ENCODE results near the gene RAB3GAP2.

The RAB3GAP2 gene

DNA sequence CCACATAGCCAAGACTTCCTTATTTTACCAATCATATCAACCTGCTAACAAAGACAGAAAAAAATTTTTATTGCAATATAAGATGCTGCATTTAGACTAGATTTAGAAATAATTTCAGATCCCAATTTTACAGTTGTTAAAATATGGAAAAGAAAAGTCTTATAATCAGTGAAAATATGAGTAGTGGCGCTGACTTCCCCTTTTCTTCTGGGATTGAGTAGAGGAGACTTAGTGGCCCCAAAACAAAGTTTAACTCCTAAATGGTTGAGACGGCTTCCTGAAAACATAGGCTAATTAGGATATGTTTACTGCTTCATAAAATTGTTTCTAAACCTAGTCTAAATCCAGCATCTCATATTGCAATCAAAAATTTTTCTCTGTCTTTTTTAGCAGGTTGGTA, 68.4 kb downstream of the RAB3GAP2 start:
- H3K36me3 ChIP-seq (ENCODE audit: control insufficient read depth, insufficient read depth, low read length) = peaks cover 61% of the 10 kb centered on the region
- no peaks in the 10 kb centered on the region for H3K4me1 ChIP-seq (ENCODE audit: control insufficient read depth, insufficient read depth, low read length)
- H3K4me3 ChIP-seq (ENCODE audit: low read depth, low read length) = no peak overlapping the region
- H3K9ac ChIP-seq (ENCODE audit: low read length) = no peak overlapping the region
- no peaks in the 10 kb centered on the region for H3K9me3 ChIP-seq (ENCODE audit: control insufficient read depth, insufficient read depth, low read depth, low read length)
- H3K27me3 ChIP-seq (ENCODE audit: control insufficient read depth, insufficient read depth, low read length) = no peaks in the 10 kb centered on the region
- H3K27ac ChIP-seq (ENCODE audit: low read depth, low read length) = no peak overlapping the region

DNA sequence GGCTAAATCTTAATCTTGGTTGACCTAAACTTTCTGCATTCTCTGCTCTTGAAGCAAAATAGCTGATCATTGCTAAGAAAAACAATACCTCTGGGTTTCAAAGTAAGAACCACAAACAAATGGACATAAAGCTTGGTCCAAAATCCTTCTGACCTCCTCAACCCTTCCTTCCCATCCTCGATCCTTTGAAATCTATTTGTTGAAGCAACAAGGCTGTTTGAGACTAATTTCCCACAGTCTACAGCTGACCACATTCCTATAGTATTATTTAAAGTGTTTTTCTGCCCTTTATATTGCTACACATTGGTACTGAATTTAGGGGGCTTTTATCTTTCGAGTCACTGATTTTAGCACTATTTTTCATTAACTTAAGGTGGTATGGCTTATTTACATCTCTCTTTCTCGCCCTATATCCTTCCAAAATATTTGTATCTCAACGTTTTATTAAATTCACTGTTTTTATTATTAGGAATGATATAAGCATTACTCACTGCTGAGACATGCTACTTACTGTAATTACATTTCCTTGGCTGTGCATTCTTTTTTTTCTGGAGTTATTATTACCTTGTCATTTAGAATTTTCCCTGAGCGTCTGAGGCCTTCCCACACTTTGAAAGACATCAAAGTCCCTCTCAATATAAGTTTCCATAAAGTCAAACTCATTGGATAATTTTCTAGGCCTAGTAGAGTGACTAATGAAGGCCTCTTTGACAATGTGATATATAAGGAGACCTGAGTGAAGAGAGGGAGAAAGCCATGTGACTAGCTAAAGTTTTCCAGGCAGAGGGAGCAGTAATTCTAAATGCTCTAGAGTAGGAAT, 73.9 kb downstream of the RAB3GAP2 start:
- no peaks in the 10 kb centered on the region for H3K9me3 ChIP-seq (ENCODE audit: control insufficient read depth, insufficient read depth, low read depth, low read length)
- H3K9ac ChIP-seq (ENCODE audit: low read length) = no peak overlapping the region
- no peak overlapping the region for H3K4me3 ChIP-seq (ENCODE audit: low read depth, low read length)
- H3K36me3 ChIP-seq (ENCODE audit: control insufficient read depth, insufficient read depth, low read length) = peaks cover 61% of the 10 kb centered on the region
- no peaks in the 10 kb centered on the region for H3K27me3 ChIP-seq (ENCODE audit: control insufficient read depth, insufficient read depth, low read length)
- no peaks in the 10 kb centered on the region for H3K4me1 ChIP-seq (ENCODE audit: control insufficient read depth, insufficient read depth, low read length)
- no peak overlapping the region for H3K27ac ChIP-seq (ENCODE audit: low read depth, low read length)

DNA sequence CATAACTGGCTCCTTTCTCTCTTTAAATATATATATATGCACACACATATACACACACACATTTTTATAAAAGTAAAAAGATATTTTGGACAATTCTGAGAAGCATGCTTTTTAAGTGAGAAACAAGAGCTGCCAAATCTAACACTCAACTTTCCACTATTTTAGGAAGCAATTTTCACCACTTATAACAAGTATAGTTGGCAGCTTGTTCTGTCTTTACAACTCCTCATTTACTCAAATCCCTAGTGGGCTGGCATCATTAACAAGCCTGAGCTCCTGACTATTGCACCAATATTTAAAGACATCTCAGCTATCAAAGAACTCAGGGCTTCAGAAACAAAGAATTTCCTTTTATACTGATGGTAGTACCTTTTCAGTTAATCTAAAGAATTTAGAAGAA, 76.6 kb downstream of the RAB3GAP2 start:
- H3K27ac ChIP-seq (ENCODE audit: low read depth, low read length) = no peak overlapping the region
- no peaks in the 10 kb centered on the region for H3K9me3 ChIP-seq (ENCODE audit: control insufficient read depth, insufficient read depth, low read depth, low read length)
- peaks cover 65% of the 10 kb centered on the region for H3K36me3 ChIP-seq (ENCODE audit: control insufficient read depth, insufficient read depth, low read length)
- H3K27me3 ChIP-seq (ENCODE audit: control insufficient read depth, insufficient read depth, low read length) = no peaks in the 10 kb centered on the region
- no peak overlapping the region for H3K9ac ChIP-seq (ENCODE audit: low read length)
- H3K4me3 ChIP-seq (ENCODE audit: low read depth, low read length) = no peak overlapping the region
- H3K4me1 ChIP-seq (ENCODE audit: control insufficient read depth, insufficient read depth, low read length) = no peaks in the 10 kb centered on the region

DNA sequence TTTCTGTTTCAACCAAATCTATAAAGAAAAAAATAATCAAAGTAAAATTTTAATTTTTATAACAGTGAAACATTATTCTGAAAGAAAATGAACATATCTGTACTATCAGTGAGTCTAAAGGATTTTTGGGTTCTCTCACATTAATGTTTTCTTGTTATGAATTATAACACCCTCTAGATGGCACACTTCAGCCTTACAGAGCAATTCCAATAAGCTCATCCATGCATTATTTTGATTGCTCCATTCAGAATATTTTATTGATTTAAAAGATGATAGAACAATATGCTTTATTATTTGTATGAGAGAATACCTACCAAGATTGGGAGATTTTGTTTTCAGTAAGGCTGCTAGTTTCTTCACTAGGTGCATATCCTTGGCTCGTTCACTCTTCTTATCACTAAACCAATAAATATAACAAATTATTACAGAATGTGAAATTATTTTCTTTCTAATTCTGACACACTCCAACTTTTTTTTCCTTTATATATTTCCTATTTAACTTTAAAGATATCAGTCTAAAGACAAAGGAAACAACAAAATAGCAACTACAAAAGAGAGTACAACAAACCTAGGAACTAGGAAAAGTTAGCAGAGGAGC, 82.4 kb downstream of the RAB3GAP2 start:
- Histone ChIP-seq H3K4me1 (ENCODE audit: control insufficient read depth, insufficient read depth, low read length) (no peaks in the 10 kb centered on the region), H3K9ac (ENCODE audit: low read length) (no peak overlapping the region), H3K9me3 (ENCODE audit: control insufficient read depth, insufficient read depth, low read depth, low read length) (no peaks in the 10 kb centered on the region), H3K27me3 (ENCODE audit: control insufficient read depth, insufficient read depth, low read length) (no peaks in the 10 kb centered on the region), H3K4me3 (ENCODE audit: low read depth, low read length) (no peak overlapping the region), H3K36me3 (ENCODE audit: control insufficient read depth, insufficient read depth, low read length) (peaks cover 76% of the 10 kb centered on the region), H3K27ac (ENCODE audit: low read depth, low read length) (no peak overlapping the region)

DNA sequence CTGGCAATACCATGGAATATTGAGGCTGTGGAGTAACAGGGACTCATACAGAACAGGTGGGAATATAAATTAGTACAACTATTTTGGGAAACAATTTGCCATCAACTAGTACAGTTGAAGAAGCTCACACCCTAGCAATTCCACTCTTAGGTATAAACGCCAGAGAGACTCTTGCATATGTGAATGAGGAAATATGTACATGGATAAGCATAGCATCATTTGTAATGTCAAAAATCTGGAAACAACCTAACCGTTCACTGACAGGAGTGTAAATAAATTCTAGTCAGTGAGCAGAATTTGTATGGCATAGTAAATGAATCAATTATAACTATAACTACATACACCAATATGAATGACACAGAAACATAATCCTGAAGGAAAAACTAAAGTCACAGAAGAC, 83.7 kb downstream of the RAB3GAP2 start:
- Histone ChIP-seq H3K4me1 (ENCODE audit: control insufficient read depth, insufficient read depth, low read length) (no peaks in the 10 kb centered on the region), H3K27me3 (ENCODE audit: control insufficient read depth, insufficient read depth, low read length) (no peaks in the 10 kb centered on the region), H3K27ac (ENCODE audit: low read depth, low read length) (no peak overlapping the region), H3K4me3 (ENCODE audit: low read depth, low read length) (no peak overlapping the region), H3K9ac (ENCODE audit: low read length) (no peak overlapping the region), H3K36me3 (ENCODE audit: control insufficient read depth, insufficient read depth, low read length) (peaks cover 72% of the 10 kb centered on the region), H3K9me3 (ENCODE audit: control insufficient read depth, insufficient read depth, low read depth, low read length) (no peaks in the 10 kb centered on the region)

DNA sequence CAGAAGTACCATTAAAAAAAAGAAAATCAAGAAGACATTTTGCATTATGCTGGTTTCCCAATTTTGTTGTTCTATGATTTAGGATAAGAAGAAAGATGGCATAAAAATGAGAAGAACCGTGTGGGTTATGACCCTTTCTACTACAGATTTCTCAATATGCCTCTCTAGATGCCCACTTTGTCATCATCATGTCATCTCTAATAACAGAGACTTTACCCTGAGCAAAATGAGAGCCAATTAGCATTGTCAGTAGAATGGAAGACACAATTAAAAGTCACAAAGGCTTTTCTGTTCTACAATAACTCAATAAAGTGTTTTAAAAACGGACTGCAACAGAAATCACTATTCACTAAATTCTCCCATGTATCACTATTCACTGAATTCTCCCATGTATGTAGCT, 85.5 kb downstream of the RAB3GAP2 start:
- Histone ChIP-seq H3K27me3 (ENCODE audit: control insufficient read depth, insufficient read depth, low read length) (no peaks in the 10 kb centered on the region), H3K9me3 (ENCODE audit: control insufficient read depth, insufficient read depth, low read depth, low read length) (no peaks in the 10 kb centered on the region), H3K36me3 (ENCODE audit: control insufficient read depth, insufficient read depth, low read length) (peaks cover 70% of the 10 kb centered on the region), H3K27ac (ENCODE audit: low read depth, low read length) (no peak overlapping the region), H3K9ac (ENCODE audit: low read length) (no peak overlapping the region), H3K4me1 (ENCODE audit: control insufficient read depth, insufficient read depth, low read length) (no peaks in the 10 kb centered on the region), H3K4me3 (ENCODE audit: low read depth, low read length) (no peak overlapping the region)

DNA sequence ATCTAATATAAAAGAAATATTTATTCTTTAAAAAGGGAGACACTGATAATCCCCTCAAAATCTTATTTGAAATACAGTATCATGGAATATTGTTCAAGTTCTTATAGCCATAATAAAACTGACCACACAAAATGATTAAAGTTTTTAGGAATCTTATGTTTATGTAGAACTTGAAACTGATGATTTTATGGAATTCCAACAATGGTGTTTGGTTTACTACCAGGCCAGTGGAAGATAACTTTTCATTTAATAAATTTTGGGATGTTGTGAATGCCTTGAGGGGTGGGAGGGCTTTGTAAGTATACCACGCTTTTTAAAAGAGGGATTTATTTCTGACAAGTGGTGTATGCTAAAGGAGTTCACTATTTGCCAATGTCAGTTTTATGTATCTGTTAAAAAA, 87.7 kb downstream of the RAB3GAP2 start:
- Histone ChIP-seq H3K27ac (ENCODE audit: low read depth, low read length) (no peak overlapping the region), H3K4me1 (ENCODE audit: control insufficient read depth, insufficient read depth, low read length) (no peaks in the 10 kb centered on the region), H3K4me3 (ENCODE audit: low read depth, low read length) (no peak overlapping the region), H3K9ac (ENCODE audit: low read length) (no peak overlapping the region), H3K27me3 (ENCODE audit: control insufficient read depth, insufficient read depth, low read length) (no peaks in the 10 kb centered on the region), H3K9me3 (ENCODE audit: control insufficient read depth, insufficient read depth, low read depth, low read length) (no peaks in the 10 kb centered on the region), H3K36me3 (ENCODE audit: control insufficient read depth, insufficient read depth, low read length) (peaks cover 64% of the 10 kb centered on the region)

DNA sequence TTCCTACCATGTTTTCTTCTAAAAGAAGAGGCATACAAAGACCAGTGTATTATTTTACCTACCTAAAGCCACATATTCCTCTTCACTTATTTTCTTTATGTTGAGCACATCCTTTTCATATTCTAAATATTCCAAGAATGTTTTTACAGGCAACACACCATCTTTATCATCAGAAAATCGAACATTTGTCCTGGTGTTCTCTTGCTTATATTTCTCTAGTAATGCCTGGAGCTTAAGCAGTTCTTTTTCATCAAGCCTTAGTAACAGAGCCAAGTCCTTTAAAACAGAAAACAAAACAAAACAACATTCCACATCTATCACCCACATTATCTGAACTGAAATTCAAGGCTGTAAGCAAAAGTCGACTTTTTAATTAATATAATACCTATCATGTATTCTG, 89.6 kb downstream of the RAB3GAP2 start:
- Histone ChIP-seq H3K4me1 (ENCODE audit: control insufficient read depth, insufficient read depth, low read length) (no peaks in the 10 kb centered on the region), H3K27ac (ENCODE audit: low read depth, low read length) (no peak overlapping the region), H3K27me3 (ENCODE audit: control insufficient read depth, insufficient read depth, low read length) (no peaks in the 10 kb centered on the region), H3K9me3 (ENCODE audit: control insufficient read depth, insufficient read depth, low read depth, low read length) (no peaks in the 10 kb centered on the region), H3K4me3 (ENCODE audit: low read depth, low read length) (no peak overlapping the region), H3K9ac (ENCODE audit: low read length) (no peak overlapping the region), H3K36me3 (ENCODE audit: control insufficient read depth, insufficient read depth, low read length) (peaks cover 54% of the 10 kb centered on the region)

DNA sequence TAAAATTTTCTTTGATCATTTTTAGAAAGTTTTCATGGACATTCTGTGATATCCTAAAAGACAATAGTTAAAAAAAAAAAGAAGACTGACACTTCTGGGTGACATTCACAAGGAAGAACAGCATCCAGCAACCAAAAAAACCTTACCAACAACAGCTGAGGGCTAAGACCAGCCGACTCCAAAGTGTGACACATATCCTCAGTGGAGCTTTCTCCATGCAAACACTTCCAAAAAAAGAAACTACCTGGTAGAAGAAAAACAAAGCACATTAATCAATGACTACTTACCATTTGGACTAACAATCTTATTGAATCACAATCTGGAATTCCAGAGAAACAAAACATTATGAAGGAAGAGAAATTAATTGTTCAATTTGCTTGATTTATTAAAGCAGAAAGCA, 90.1 kb downstream of the RAB3GAP2 start:
- Histone ChIP-seq H3K36me3 (ENCODE audit: control insufficient read depth, insufficient read depth, low read length) (peaks cover 52% of the 10 kb centered on the region), H3K4me1 (ENCODE audit: control insufficient read depth, insufficient read depth, low read length) (no peaks in the 10 kb centered on the region), H3K27ac (ENCODE audit: low read depth, low read length) (no peak overlapping the region), H3K9ac (ENCODE audit: low read length) (no peak overlapping the region), H3K4me3 (ENCODE audit: low read depth, low read length) (no peak overlapping the region), H3K27me3 (ENCODE audit: control insufficient read depth, insufficient read depth, low read length) (no peaks in the 10 kb centered on the region), H3K9me3 (ENCODE audit: control insufficient read depth, insufficient read depth, low read depth, low read length) (no peaks in the 10 kb centered on the region)

DNA sequence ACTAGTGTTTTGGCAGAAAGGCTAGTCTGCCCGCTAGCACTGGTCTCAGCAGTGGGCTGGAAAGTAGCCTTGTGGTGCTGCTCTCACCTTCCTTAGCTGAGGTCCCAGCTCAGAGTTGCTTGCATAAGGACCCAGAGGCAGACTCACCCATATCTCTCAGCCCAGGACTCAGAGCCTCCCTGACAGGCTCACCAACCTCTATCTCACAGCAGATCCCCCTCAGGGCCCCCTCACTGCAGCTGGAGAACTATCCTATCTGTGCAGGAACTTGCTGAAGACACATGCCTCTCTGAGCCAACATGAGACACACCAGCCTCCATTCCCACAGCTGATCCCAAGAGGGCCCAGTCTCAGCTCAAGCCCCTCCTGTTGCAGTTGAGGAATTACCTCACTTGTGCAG, 95.7 kb downstream of the RAB3GAP2 start:
- Histone ChIP-seq H3K27ac (ENCODE audit: low read depth, low read length) (no peak overlapping the region), H3K9ac (ENCODE audit: low read length) (no peak overlapping the region), H3K4me3 (ENCODE audit: low read depth, low read length) (no peak overlapping the region), H3K36me3 (ENCODE audit: control insufficient read depth, insufficient read depth, low read length) (peaks cover 43% of the 10 kb centered on the region), H3K9me3 (ENCODE audit: control insufficient read depth, insufficient read depth, low read depth, low read length) (no peaks in the 10 kb centered on the region), H3K27me3 (ENCODE audit: control insufficient read depth, insufficient read depth, low read length) (no peaks in the 10 kb centered on the region), H3K4me1 (ENCODE audit: control insufficient read depth, insufficient read depth, low read length) (no peaks in the 10 kb centered on the region)

DNA sequence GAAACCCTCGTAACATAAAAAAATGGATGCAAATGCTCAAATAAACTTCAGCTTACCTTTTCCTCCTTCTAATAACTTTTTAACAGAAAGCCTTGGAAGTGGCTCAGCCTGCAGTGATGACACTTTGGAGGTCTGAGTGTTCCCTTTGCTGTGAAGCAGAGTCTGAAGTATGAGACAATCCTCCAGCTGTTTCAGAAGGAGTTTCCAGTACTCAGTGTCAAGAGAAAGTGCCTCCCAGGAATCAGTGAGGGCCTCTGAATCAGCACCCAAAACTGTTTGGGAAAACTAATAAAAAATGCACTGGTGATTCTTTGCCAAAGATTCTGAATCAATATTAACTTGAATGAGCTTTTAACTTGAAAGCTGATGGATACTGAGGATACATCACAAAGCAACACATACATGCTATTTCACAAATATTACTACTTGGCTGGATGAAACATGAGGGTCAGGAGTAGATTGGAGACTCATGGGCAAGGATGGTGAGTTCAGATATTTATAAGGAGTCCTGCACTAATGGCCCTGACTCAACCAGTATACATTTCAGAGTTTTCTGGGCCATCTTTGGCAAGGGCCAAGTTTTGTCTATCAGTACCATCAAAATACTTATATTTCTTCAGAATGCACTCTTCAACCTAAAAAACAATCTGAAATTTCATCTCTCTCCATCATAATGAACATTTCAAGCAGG, 101.3 kb downstream of the RAB3GAP2 start:
- H3K27me3 ChIP-seq (ENCODE audit: control insufficient read depth, insufficient read depth, low read length) = no peaks in the 10 kb centered on the region
- H3K27ac ChIP-seq (ENCODE audit: low read depth, low read length) = no peak overlapping the region
- H3K9ac ChIP-seq (ENCODE audit: low read length) = no peak overlapping the region
- no peak overlapping the region for H3K4me3 ChIP-seq (ENCODE audit: low read depth, low read length)
- peaks cover 61% of the 10 kb centered on the region for H3K36me3 ChIP-seq (ENCODE audit: control insufficient read depth, insufficient read depth, low read length)
- no peaks in the 10 kb centered on the region for H3K4me1 ChIP-seq (ENCODE audit: control insufficient read depth, insufficient read depth, low read length)
- no peaks in the 10 kb centered on the region for H3K9me3 ChIP-seq (ENCODE audit: control insufficient read depth, insufficient read depth, low read depth, low read length)
